Stimulated activated effector memory CD8-positive, alpha-beta T cell treated with anti-CD3 and anti-CD28 coated beads, Interleukin-12 subunit alpha, Interleukin-12 subunit beta, amount 100 ng/mL, for 72 hours (primary cell): ENCODE measurements around the gene VPS54.

Experiments
- ATAC-seq: fragments of 150-1000 bp; cut with Tn5 transposase; 2 replicates; pipeline ENCODE4 v1.10.0; 2021
- DNase-seq, 2 donors: peaks; one replicate each; pipeline ENCODE4 v3.0.0; 2021 to 2022; ENCODE audit warnings: low spot score in 2 of 2
- H3K27ac Mint-ChIP-seq: one replicate; pipeline ENCODE4 v1.8.0; 2022; ENCODE audit warnings: mild to moderate bottlenecking, mixed read lengths
- H3K36me3 Mint-ChIP-seq: one replicate; pipeline ENCODE4 v1.8.0; 2022; ENCODE audit warnings: mild to moderate bottlenecking, mixed read lengths
- H3K4me1 Mint-ChIP-seq: one replicate; pipeline ENCODE4 v1.8.0; 2022; ENCODE audit warnings: mixed read lengths
- H3K4me3 Mint-ChIP-seq: one replicate; pipeline ENCODE4 v1.8.0; 2022; ENCODE audit warnings: mild to moderate bottlenecking, mixed read lengths
- H3K9me3 Mint-ChIP-seq: one replicate; pipeline ENCODE4 v1.8.0; 2022; ENCODE audit warnings: mixed read lengths

VPS54 gene

GRCh38 chr2:63843791-63844190, 175.4 kb downstream of the VPS54 start:
- H3K27ac Mint-ChIP-seq, result no peak overlapping the region
- H3K9me3 Mint-ChIP-seq, result no peaks in the 10 kb centered on the region
- H3K36me3 Mint-ChIP-seq, result peaks cover 24% of the 10 kb centered on the region
- H3K4me3 Mint-ChIP-seq, result peak overlapping the region; percentile 97
- ATAC-seq (no peak), DNase-seq (no peak)
- H3K4me1 Mint-ChIP-seq, result peaks cover 59% of the 10 kb centered on the region

GRCh38 chr2:63843093-63843492, 176.1 kb downstream of the VPS54 start:
- Mint-ChIP-seq H3K4me1 (peaks cover 59% of the 10 kb centered on the region), H3K4me3 (peak overlapping the region; percentile 97), H3K9me3 (no peaks in the 10 kb centered on the region), H3K27ac (peak overlapping the region; percentile 99), H3K36me3 (peaks cover 24% of the 10 kb centered on the region)
- no peak for ATAC-seq
- no peak for DNase-seq

- DNase-seq, result no peak
- ATAC-seq, result no peak
- H3K4me3 Mint-ChIP-seq, result peak overlapping the region; percentile 97
- peaks cover 54% of the 10 kb centered on the region for H3K4me1 Mint-ChIP-seq
- H3K9me3 Mint-ChIP-seq, result no peaks in the 10 kb centered on the region
- peaks cover 24% of the 10 kb centered on the region for H3K36me3 Mint-ChIP-seq
- peak overlapping the region; percentile 99 for H3K27ac Mint-ChIP-seq
Measured at GRCh38 chr2:63842149-63843061, 176.8 kb downstream of the VPS54 start.
